HepG2 (cell line): ENCODE data around the gene GINM1. TPM values are rescaled to one million over a fixed set of nuclear protein-coding genes. Genes with fewer than 3 reads are reported as not detected.

ENCODE experiments used
- BORCS8-MEF2B ChIP-seq: sonication (generic); formaldehyde crosslinking; IDR thresholded peaks from 2 replicates; pipeline ENCODE4 v1.8.0; 2022; ENCODE audit warnings: mild to moderate bottlenecking, missing genetic modification reagents
- FOXA3 ChIP-seq: IDR thresholded peaks from 2 replicates; pipeline ENCODE4 v1.6.1; 2016; ENCODE audit warnings: missing genetic modification reagents, missing compliant biosample characterization
- GABPA ChIP-seq, 2 experiments: IDR thresholded peaks; 2 replicates each; pipeline ENCODE4 v1.6.1; 2011 to 2016; ENCODE audit warnings: low read depth in 2 of 2, low read length in 1 of 2, missing biosample characterization in 1 of 2, missing genetic modification characterization in 1 of 2
- GABPB1 ChIP-seq: IDR thresholded peaks from 2 replicates; pipeline ENCODE4 v1.6.1; 2016; ENCODE audit warnings: mild to moderate bottlenecking, missing genetic modification reagents, moderate library complexity, missing compliant biosample characterization
- GMEB2 ChIP-seq: IDR thresholded peaks from 2 replicates; pipeline ENCODE4 v1.6.1; 2016; ENCODE audit warnings: missing biosample characterization, missing genetic modification reagents, low read depth
- MAZ ChIP-seq, 2 experiments: sonication (generic) in 1 of 2; formaldehyde crosslinking in 1 of 2; IDR thresholded peaks; 2 replicates each; pipeline versions ENCODE4 v1.5.0 to v1.6.1; 2012 to 2020; ENCODE audit warnings: low read depth in 2 of 2, mild to moderate bottlenecking in 2 of 2, borderline replicate concordance in 1 of 2, improper control_type of control experiment in 1 of 2, low read length in 1 of 2, missing genetic modification reagents in 1 of 2, moderate library complexity in 1 of 2
- POGZ ChIP-seq: sonication (generic); formaldehyde crosslinking; IDR thresholded peaks from 2 replicates; pipeline ENCODE4 v1.4.0; 2020; ENCODE audit warnings: mild to moderate bottlenecking, missing genetic modification reagents
- REXO4 ChIP-seq: sonication (generic); formaldehyde crosslinking; IDR thresholded peaks from 2 replicates; pipeline ENCODE4 v1.8.0; 2022; ENCODE audit warnings: missing genetic modification reagents, mild to moderate bottlenecking, borderline replicate concordance
- STAG1 ChIP-seq: sonication (generic); formaldehyde crosslinking; IDR thresholded peaks from 2 replicates; pipeline ENCODE4 v1.4.0; 2020; ENCODE audit warnings: missing genetic modification reagents
- TFAP4 ChIP-seq: sonication (generic); IDR thresholded peaks from 2 replicates; pipeline ENCODE4 v1.6.1; 2016; ENCODE audit warnings: low read depth, borderline replicate concordance
- THAP11 ChIP-seq: IDR thresholded peaks from 2 replicates; pipeline ENCODE4 v1.6.1; 2016; ENCODE audit warnings: missing biosample characterization, missing genetic modification reagents
- ZBTB20 ChIP-seq: sonication (generic); formaldehyde crosslinking; IDR thresholded peaks from 2 replicates; pipeline ENCODE4 v1.8.1; 2023; ENCODE audit warnings: missing genetic modification reagents, low read depth, mild to moderate bottlenecking, borderline replicate concordance
- ZFP36L1 ChIP-seq: sonication (generic); formaldehyde crosslinking; IDR thresholded peaks from 2 replicates; pipeline ENCODE4 v1.8.0; 2022; ENCODE audit warnings: mild to moderate bottlenecking, missing genetic modification reagents, moderate library complexity
- ZNF30 ChIP-seq: sonication (generic); formaldehyde crosslinking; IDR thresholded peaks from 2 replicates; pipeline ENCODE4 v1.5.0; 2020; ENCODE audit warnings: mild to moderate bottlenecking, missing genetic modification reagents
- ZNF614 ChIP-seq: IDR thresholded peaks from 2 replicates; pipeline ENCODE4 v1.6.1; 2018; ENCODE audit warnings: missing biosample characterization, missing genetic modification reagents, inconsistent platforms, borderline replicate concordance
- ZNF788 ChIP-seq: sonication (generic); formaldehyde crosslinking; IDR thresholded peaks from 2 replicates; pipeline ENCODE4 v1.5.0; 2020; ENCODE audit warnings: mild to moderate bottlenecking, missing genetic modification reagents, borderline replicate concordance
- ZSCAN12 ChIP-seq: sonication (generic); formaldehyde crosslinking; IDR thresholded peaks from 2 replicates; pipeline ENCODE4 v1.9.0; 2021; ENCODE audit warnings: mild to moderate bottlenecking, missing genetic modification reagents
- polyA plus RNA-seq, 8 experiments: library from polyadenylated mRNA; depleted of rRNA in 3 of 8; stranded (reverse) in 7 of 8; unstranded in 1 of 8; fragments of >200 nt; fragmentation: Illumina TruSeq in 4 of 8; extraction: Trizol in 4 of 8; gene quantifications; 2 replicates each; pipeline versions ENCODE4 v1.2.1 to v1.2.3, GENCODE V29; 2011 to 2016; ENCODE audit warnings: low read depth in 4 of 8, missing spikeins in 1 of 8, mixed read lengths in 1 of 8; ENCODE audit not compliant: insufficient read depth in 1 of 8
- total RNA-seq, 5 experiments: library from RNA; depleted of rRNA; stranded (reverse); fragments of >200 nt; fragmentation: Illumina TruSeq; extraction: Trizol; gene quantifications; 2 replicates each; pipeline ENCODE4 v1.2.3, GENCODE V29; 2016; ENCODE audit warnings: low read depth in 1 of 5
- TF ChIP-seq, protein P1 (sequence below): sonication (generic); formaldehyde crosslinking; IDR thresholded peaks from 2 replicates; pipeline ENCODE4 v1.8.0; 2022; ENCODE audit warnings: mild to moderate bottlenecking, missing genetic modification reagents, moderate library complexity
- TF ChIP-seq, protein P2 (sequence below): sonication (generic); formaldehyde crosslinking; IDR thresholded peaks from 2 replicates; pipeline ENCODE4 v1.5.0; 2020; ENCODE audit warnings: mild to moderate bottlenecking, missing genetic modification reagents, borderline replicate concordance

Gene GINM1
- total and polyA plus RNA-seq, 2 of the 13 experiments (the other 11 are each of a cell fraction or from before 2014, with no cell fraction given) = 19.4 to 27.5 TPM

- TF ChIP-seq ZSCAN12 (0 out of 2 replicates have a peak, but pooled peaks have one; percentile 51), ZNF30 (CRISPR knock-in tag) (no peak), THAP11 (CRISPR knock-in tag) (0 out of 2 replicates have a peak, but pooled peaks have one; percentile 14), ZFP36L1 (CRISPR knock-in tag) (peak; percentile 66; the same call in 1 of the 2 replicates), POGZ (CRISPR knock-in tag) (peak; percentile 62), ZBTB20 (peak; percentile 70; the same call in 1 of the 2 replicates), GABPA (IDR thresholded peaks at IDR 0.05; ENCODE audit: low read depth, low read length) (no peak), GABPA (CRISPR knock-in tag; IDR thresholded peaks at IDR 0.05; ENCODE audit: low read depth) (peak; percentile 49), GMEB2 (CRISPR knock-in tag) (0 out of 2 replicates have a peak, but pooled peaks have one; percentile 28), TFAP4 (peak; percentile 88), STAG1 (CRISPR knock-in tag) (peak; percentile 73), GABPB1 (CRISPR knock-in tag) (peak; percentile 30; the same call in 1 of the 2 replicates), REXO4 (no peak), BORCS8-MEF2B (peak; percentile 71), MAZ (IDR thresholded peaks at IDR 0.05; ENCODE audit: borderline replicate concordance, low read depth, low read length) (peak; percentile 79), MAZ (CRISPR knock-in tag; IDR thresholded peaks at IDR 0.05; ENCODE audit: low read depth) (no peak; the same call in 1 of the 2 replicates), ZNF788 (CRISPR knock-in tag) (peak; percentile 66; the same call in 1 of the 2 replicates), ZNF614 (CRISPR knock-in tag) (peak; percentile 73; the same call in 1 of the 2 replicates), FOXA3 (CRISPR knock-in tag) (0 out of 2 replicates have a peak, but pooled peaks have one; percentile 19)
- TF ChIP-seq, protein P1, sequence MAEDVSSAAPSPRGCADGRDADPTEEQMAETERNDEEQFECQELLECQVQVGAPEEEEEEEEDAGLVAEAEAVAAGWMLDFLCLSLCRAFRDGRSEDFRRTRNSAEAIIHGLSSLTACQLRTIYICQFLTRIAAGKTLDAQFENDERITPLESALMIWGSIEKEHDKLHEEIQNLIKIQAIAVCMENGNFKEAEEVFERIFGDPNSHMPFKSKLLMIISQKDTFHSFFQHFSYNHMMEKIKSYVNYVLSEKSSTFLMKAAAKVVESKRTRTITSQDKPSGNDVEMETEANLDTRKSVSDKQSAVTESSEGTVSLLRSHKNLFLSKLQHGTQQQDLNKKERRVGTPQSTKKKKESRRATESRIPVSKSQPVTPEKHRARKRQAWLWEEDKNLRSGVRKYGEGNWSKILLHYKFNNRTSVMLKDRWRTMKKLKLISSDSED (CRISPR knock-in tag) = no peak
- TF ChIP-seq, protein P2, sequence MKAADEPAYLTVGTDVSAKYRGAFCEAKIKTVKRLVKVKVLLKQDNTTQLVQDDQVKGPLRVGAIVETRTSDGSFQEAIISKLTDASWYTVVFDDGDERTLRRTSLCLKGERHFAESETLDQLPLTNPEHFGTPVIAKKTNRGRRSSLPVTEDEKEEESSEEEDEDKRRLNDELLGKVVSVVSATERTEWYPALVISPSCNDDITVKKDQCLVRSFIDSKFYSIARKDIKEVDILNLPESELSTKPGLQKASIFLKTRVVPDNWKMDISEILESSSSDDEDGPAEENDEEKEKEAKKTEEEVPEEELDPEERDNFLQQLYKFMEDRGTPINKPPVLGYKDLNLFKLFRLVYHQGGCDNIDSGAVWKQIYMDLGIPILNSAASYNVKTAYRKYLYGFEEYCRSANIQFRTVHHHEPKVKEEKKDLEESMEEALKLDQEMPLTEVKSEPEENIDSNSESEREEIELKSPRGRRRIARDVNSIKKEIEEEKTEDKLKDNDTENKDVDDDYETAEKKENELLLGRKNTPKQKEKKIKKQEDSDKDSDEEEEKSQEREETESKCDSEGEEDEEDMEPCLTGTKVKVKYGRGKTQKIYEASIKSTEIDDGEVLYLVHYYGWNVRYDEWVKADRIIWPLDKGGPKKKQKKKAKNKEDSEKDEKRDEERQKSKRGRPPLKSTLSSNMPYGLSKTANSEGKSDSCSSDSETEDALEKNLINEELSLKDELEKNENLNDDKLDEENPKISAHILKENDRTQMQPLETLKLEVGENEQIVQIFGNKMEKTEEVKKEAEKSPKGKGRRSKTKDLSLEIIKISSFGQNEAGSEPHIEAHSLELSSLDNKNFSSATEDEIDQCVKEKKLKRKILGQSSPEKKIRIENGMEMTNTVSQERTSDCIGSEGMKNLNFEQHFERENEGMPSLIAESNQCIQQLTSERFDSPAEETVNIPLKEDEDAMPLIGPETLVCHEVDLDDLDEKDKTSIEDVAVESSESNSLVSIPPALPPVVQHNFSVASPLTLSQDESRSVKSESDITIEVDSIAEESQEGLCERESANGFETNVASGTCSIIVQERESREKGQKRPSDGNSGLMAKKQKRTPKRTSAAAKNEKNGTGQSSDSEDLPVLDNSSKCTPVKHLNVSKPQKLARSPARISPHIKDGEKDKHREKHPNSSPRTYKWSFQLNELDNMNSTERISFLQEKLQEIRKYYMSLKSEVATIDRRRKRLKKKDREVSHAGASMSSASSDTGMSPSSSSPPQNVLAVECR = peak; percentile 50; the same call in 1 of the 2 replicates
Measured at GRCh38 chr6:149565527-149566409, at the start of gene GINM1 (continued).
